ENCODE results near the gene GGA1.

DNA sequence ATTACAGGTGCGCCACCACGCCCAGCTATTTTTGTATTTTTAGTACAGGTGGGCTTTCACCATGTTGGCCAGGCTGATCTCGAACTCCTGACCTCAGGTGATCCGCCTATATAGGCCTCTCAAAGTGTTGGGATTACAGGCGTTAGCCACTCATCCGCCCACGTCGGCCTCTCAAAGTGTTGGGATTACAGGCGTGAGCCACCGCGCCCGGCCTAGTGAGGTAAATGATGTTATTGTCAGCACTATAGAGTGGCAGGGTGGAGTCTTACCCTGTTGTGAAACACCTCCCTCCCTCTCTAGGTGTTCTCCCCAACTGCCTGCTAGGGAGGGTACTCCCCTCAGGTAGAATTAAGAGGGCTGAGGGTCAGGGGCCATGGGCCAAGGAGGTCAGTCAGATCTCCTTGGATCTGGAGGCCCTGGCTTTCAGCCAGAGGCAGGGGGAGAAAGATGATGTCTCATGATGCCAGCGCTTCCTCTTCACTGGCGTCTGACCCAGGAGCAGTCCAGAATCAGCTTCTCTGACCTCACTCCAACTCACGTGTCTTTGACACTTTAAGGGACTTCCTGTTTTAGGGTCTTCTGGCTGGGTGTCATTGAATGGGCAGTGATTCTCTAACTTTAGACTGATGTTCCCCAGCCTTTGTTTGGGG, 2.0 kb downstream of the GGA1 start:
- TF ChIP-seq, protein P1, sequence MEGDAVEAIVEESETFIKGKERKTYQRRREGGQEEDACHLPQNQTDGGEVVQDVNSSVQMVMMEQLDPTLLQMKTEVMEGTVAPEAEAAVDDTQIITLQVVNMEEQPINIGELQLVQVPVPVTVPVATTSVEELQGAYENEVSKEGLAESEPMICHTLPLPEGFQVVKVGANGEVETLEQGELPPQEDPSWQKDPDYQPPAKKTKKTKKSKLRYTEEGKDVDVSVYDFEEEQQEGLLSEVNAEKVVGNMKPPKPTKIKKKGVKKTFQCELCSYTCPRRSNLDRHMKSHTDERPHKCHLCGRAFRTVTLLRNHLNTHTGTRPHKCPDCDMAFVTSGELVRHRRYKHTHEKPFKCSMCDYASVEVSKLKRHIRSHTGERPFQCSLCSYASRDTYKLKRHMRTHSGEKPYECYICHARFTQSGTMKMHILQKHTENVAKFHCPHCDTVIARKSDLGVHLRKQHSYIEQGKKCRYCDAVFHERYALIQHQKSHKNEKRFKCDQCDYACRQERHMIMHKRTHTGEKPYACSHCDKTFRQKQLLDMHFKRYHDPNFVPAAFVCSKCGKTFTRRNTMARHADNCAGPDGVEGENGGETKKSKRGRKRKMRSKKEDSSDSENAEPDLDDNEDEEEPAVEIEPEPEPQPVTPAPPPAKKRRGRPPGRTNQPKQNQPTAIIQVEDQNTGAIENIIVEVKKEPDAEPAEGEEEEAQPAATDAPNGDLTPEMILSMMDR (IDR thresholded peaks at IDR 0.05): no peak
- TF ChIP-seq EZH2 (IDR thresholded peaks at IDR 0.05; ENCODE audit: borderline replicate concordance, insufficient read depth, low read depth, low read length, poor library complexity, severe bottlenecking): no peak

Data from B cell (primary cell).